Measurements from ENCODE around the gene TPRG1L.
"Not testable (repeated sequence)": the region's sequence is repeated elsewhere in the genome, so short reads cannot be mapped to it uniquely, and the experiment has no call there.

TPRG1L gene

GRCh38 chr1:3621151-3621671 lies 3.6 kb upstream of the TPRG1L start:
- TF ChIP-seq, protein P1, sequence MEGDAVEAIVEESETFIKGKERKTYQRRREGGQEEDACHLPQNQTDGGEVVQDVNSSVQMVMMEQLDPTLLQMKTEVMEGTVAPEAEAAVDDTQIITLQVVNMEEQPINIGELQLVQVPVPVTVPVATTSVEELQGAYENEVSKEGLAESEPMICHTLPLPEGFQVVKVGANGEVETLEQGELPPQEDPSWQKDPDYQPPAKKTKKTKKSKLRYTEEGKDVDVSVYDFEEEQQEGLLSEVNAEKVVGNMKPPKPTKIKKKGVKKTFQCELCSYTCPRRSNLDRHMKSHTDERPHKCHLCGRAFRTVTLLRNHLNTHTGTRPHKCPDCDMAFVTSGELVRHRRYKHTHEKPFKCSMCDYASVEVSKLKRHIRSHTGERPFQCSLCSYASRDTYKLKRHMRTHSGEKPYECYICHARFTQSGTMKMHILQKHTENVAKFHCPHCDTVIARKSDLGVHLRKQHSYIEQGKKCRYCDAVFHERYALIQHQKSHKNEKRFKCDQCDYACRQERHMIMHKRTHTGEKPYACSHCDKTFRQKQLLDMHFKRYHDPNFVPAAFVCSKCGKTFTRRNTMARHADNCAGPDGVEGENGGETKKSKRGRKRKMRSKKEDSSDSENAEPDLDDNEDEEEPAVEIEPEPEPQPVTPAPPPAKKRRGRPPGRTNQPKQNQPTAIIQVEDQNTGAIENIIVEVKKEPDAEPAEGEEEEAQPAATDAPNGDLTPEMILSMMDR (conservative IDR thresholded peaks at IDR 0.05; ENCODE audit: low read depth, low read length), result peak; percentile 67
- DNase-seq (ENCODE audit: low read depth), result peak; percentile 47
- not testable (repeated sequence) for H3K4me3 ChIP-seq (ENCODE audit: low read depth, low read length)

GRCh38 chr1:3622102-3622501 lies 2.7 kb upstream of the TPRG1L start:
- H3K4me3 ChIP-seq (ENCODE audit: low read depth, low read length), result not testable (repeated sequence)

GRCh38 chr1:3623441-3624199 lies 1.2 kb upstream of the TPRG1L start:
- DNase-seq (ENCODE audit: low read depth), result no peak
- TF ChIP-seq, protein P1 (conservative IDR thresholded peaks at IDR 0.05; ENCODE audit: low read depth, low read length), result no peak
- H3K4me3 ChIP-seq (ENCODE audit: low read depth, low read length), result peak overlapping the region; percentile 99

More at GRCh38 chr1:3622102-3622501, 2.7 kb upstream of the TPRG1L start:
- not testable (repeated sequence) for DNase-seq (ENCODE audit: low read depth)

- TF ChIP-seq, protein P1 (conservative IDR thresholded peaks at IDR 0.05; ENCODE audit: low read depth, low read length), result no peak
- peak; percentile 57 for DNase-seq (ENCODE audit: low read depth)
These were observed 514 bp downstream of the TPRG1L start for GRCh38 chr1:3625151-3625907.

GRCh38 chr1:3626025-3626424 lies 1.2 kb downstream of the TPRG1L start:
- peak overlapping the region; percentile 75 for H3K4me3 ChIP-seq (ENCODE audit: low read depth, low read length)
- DNase-seq (ENCODE audit: low read depth), result no peak
- TF ChIP-seq, protein P1 (conservative IDR thresholded peaks at IDR 0.05; ENCODE audit: low read depth, low read length), result no peak

More at GRCh38 chr1:3625151-3625907, 514 bp downstream of the TPRG1L start:
- H3K4me3 ChIP-seq (ENCODE audit: low read depth, low read length), result peak overlapping the region; percentile 75

GRCh38 chr1:3627515-3628253 lies 2.9 kb downstream of the TPRG1L start:
- DNase-seq (ENCODE audit: low read depth), result no peak
- H3K4me3 ChIP-seq (ENCODE audit: low read depth, low read length), result no peak overlapping the region
- TF ChIP-seq, protein P1 (conservative IDR thresholded peaks at IDR 0.05; ENCODE audit: low read depth, low read length), result no peak

GRCh38 chr1:3628445-3628844 lies 3.6 kb downstream of the TPRG1L start:
- DNase-seq (ENCODE audit: low read depth), result no peak
- TF ChIP-seq, protein P1 (conservative IDR thresholded peaks at IDR 0.05; ENCODE audit: low read depth, low read length), result no peak
- H3K4me3 ChIP-seq (ENCODE audit: low read depth, low read length), result no peak overlapping the region

Measured in choroid plexus epithelial cell (primary cell).